ENCODE measurements around the gene CPED1.
"Not testable (repeated sequence)": the region's sequence is repeated elsewhere in the genome, so short reads cannot be mapped to it uniquely, and the experiment has no call there.

Gene CPED1

GRCh38 chr7:121102619-121103018 is 114.1 kb downstream of the CPED1 start:
- no peak for DNase-seq

GRCh38 chr7:121103086-121103485 is 114.6 kb downstream of the CPED1 start:
- no peak for DNase-seq

DNA sequence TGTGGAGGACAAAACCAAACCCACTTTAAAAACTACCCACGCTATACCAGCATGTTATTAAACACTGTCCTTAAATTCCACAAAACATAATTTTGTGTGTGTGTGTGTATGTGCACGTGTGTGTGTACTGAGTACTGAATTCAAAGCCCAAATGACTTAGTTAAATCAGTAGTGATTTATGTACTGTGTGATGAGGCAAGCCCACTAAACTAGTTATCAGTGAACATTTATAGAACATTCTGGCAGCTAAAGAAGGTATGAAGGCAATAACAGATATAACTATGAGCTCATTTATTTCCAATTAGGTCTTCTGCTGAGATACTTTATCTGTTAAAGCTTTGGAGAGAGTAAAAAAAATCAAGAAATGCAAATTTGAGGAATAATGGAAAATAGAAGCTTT is 115.1 kb downstream of the CPED1 start:
- DNase-seq, result no peak

DNA sequence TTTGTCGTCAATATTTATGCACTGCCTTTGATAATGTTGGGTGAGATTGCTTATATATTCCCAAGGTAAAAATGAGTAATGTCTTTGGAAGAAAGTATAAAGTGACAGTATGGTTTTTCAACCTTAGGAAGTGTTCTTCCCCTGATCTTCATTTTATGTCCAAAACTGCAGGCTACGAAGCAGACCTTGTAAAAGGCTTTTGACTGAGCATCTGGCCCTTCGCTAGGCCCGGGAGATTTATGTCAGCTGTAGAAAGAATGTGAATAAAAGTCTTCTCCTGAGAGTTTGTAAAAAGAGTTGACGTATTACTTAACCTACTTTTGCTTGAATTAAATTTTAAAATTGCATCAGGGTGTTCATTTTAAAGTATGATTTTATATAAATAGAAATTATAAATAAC is 116.8 kb downstream of the CPED1 start:
- no peak for DNase-seq

DNA sequence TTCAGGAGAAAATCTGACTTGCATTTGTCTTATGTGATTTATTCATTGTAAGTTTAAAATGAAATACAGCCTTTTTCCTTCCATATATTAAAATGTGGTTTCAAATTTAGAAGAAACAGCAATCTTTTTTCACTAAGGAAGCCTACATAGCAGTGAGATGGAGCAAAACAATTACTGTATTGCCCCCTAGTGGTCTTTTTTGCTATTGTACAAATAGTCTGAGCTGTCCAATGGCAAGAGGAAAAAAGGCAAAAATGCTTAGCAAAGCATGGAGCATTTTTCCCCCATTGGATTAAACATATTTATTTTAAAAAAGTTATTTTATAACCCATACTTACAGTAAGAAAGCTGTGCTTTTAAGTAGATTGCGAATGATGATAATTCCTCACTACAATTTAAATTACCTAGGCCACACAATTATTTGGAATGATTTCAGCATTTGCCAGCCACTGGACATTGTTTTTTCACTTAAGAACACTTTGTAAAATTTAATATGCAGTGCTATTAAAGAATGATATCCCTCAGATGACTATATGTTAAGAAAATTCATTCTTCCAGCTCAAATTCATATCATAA is 119.5 kb downstream of the CPED1 start:
- peak; percentile 31 for DNase-seq

- no peak for DNase-seq
These were observed 120.6 kb downstream of the CPED1 start for GRCh38 chr7:121109145-121109544.

- no peak for DNase-seq
These were observed 124.8 kb downstream of the CPED1 start for GRCh38 chr7:121113288-121113687.

DNA sequence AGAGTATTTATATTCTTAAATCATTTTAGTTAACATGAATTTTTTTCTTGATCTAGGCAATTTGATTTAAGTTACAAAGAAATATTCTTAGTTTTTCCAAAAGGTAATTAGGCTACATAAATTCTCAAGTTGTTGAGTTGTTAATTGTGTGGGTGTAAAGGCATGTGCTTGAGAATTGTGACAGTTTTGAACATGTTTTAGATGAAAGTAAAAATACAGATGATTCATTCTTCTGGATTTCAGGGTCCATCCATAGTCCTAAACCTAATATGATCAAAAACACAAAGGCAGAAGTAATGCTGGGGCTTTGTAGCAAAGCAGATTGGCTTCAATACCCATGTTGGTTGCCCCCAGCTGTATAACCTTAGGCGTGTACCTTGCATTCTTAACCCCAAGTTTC is 127.9 kb downstream of the CPED1 start:
- no peak for DNase-seq

- DNase-seq, result no peak
These were observed 130.5 kb downstream of the CPED1 start for GRCh38 chr7:121119047-121119446.

DNA sequence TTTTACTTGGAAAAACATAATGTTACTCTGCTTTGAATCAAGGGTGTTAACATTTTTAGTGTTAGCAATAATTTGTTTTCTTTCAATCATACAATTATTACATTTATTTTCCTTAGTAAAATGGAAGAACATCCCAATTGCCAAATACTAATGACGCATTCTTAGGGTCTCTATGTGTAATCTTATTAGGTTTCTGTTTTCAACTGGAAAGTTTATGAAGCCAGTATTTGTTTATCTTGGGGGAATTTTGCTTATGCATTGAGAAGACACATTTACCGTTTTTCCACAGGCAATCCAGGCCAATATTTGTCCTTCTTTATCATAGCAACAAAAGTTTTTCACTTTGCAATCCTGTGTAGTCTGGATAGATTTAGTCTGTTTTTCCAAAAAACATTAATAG is 134.5 kb downstream of the CPED1 start:
- DNase-seq, result no peak

DNA sequence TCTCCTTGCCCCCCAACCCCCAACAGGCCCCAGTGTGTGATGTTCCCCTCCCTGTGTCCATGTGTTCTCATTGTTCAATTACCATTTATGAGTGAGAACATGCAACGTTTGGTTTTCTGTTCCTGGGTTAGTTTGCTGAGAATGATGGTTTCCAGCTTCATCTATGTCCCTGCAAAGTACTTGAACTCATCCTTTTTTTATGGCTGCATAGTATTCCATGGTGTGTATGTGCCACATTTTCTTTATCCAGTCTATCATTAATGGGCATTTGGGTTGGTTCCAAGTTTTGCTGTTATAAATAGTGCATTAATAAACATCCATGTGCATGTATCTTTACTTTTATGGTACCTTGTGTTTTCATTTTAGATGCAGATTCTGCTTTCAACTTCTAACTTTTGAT is 136.9 kb downstream of the CPED1 start:
- not testable (repeated sequence) for DNase-seq

DNA sequence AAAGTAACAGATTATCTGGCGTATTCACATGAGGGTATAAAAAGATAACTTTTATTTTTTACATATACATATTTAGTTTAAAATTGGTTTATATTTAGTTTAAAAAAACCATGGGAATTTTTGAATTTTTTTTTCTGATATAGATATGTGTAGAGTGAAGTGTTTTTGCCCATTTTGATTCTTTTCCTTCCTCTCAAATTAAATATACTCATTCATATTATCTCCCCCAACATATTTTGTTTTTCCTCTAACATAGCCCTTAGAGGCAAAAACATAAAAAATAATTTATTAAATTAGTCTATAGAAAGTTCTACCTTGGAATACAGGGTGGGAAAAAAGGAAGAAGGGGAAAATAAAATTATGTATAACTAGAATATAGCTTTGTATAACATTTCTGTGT is 137.7 kb downstream of the CPED1 start:
- DNase-seq, result no peak

GRCh38 chr7:121126801-121127534 is 138.5 kb downstream of the CPED1 start:
- DNase-seq, result peak; percentile 12

- DNase-seq, result no peak
These were observed 144.4 kb downstream of the CPED1 start for GRCh38 chr7:121132940-121133339.

GRCh38 chr7:121133444-121133843 is 144.9 kb downstream of the CPED1 start:
- DNase-seq, result no peak

- no peak for DNase-seq
These were observed 149.1 kb downstream of the CPED1 start for GRCh38 chr7:121137580-121137979.

GRCh38 chr7:121138262-121138933 is 149.9 kb downstream of the CPED1 start:
- DNase-seq, result peak; percentile 93

DNA sequence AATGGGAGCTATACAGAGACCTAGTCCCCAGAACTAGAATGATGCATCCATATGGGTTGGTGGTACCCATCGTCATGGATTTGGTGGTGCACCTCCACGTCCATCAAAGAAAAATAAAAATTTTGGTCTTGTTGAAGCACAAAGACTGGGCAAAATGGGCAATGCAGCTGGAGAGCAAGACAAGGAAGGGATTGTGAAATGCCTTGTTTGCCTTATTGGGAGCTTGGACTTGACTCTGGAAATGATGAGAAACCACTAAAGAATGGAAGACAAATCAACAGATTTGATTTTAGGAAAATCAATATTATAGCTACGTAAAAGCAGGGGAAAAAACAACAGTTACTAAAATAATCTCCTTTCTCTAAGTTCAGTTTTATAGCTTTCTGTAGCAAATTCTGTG is 150.9 kb downstream of the CPED1 start:
- DNase-seq, result no peak

DNA sequence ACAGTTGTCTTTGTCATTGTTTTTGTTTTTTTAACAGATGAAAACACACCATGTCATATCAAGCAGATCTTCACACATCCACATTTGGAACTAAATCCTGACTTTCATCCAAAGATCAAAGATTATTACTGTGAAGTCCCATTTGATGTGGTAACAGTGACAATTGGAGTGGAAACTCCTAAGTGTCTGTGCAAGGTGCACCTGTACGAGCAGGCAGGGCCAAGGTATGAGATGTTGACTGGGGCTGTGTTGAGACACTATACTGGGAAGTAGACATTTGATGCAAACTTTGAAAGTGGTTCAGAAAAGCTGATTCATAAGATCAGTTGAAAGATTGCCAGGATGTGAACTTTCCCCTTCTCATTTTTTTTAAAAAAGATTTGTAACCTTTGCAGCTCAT is 152.3 kb downstream of the CPED1 start:
- DNase-seq, result no peak

DNA sequence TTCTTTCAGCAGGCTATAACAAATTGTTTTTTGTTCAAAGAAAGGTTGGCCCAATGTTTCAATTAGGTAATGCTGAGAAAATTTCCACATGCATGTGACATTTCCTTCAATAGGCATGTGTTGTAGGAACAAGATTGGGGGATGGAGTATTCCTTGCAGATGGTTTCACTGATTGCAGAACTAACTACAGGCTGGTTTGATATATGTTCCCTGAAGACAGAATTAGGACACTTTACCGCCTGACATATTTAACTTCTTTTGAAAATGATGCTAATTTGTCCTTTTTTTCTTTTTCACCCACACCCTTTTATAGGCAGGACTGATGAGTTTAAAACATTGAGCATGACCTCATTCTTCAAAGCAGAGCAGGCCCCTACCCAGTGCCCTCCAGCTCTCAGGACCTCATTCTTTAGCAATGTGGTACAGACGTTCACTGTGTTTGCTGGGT is 163.3 kb downstream of the CPED1 start:
- no peak for DNase-seq

- no peak for DNase-seq
These were observed 164.9 kb downstream of the CPED1 start for GRCh38 chr7:121153411-121153810.

- DNase-seq, result no peak
These were observed 165.5 kb downstream of the CPED1 start for GRCh38 chr7:121153995-121154394.

- DNase-seq, result no peak
These were observed 168.3 kb downstream of the CPED1 start for GRCh38 chr7:121156825-121157224.

DNA sequence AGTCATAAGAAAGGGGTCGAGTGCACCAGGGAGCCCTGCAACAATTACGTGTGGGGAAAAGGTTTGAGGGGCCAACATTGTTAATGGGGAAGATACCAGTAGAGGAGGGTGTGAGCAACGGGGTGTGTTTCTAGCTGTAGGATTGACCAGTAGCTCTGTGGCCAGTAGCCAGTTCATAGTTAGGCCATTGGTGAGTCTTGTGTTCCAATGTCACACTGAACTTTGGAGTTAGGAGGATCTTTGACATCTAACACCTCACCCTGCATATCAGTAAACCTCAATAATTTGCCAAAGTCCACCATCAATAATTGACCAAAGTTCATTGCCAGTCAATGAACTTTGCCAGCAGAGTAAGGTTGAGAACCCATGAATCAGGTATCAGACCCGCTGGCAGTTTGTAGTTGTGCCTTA is 168.8 kb downstream of the CPED1 start:
- DNase-seq, result no peak
